22Rv1 (cell line): Measurements from ENCODE around the gene RAD51B.

Experiments used
- CTCF ChIP-seq: fragments of 450-650 bp; IDR thresholded peaks from 2 replicates; pipeline ENCODE4 v1.5.1; 2017; ENCODE audit warnings: mild to moderate bottlenecking
- ZFX ChIP-seq: fragments of 450-650 bp; IDR thresholded peaks from 2 replicates; pipeline ENCODE4 v1.6.1; 2017; ENCODE audit warnings: antibody characterized with exemption, borderline replicate concordance

GRCh38 chr14:67800743-67801142 is 18.8 kb upstream of the RAD51B start:
- TF ChIP-seq CTCF (no peak), ZFX (no peak)
